OCI-LY7 (cell line): Measurements from ENCODE around the gene PDYN. TPM values are rescaled to one million over a fixed set of nuclear protein-coding genes. Genes with fewer than 3 reads are reported as not detected.

Experiments
- BruUV-seq: library from RNA; stranded (reverse); fragments of 400-500 nt; replicated peaks from 2 replicates; lab custom pipeline; 2021; lab: Mats Ljungman, UMichigan
- CTCF ChIA-PET: fragments of 300-600 bp; sonication (Branson Sonifier 250); formaldehyde crosslinking; loops from one replicate; lab custom pipeline; 2022; ENCODE audit warnings: antibody characterized with exemption; ENCODE audit not compliant: unreplicated experiment; lab: Charles Lee
- POLR2A ChIA-PET: fragments of 300-600 bp; sonication (Branson Sonifier 250); formaldehyde crosslinking; loops from one replicate; lab custom pipeline; 2022; ENCODE audit warnings: antibody characterized with exemption; lab: Charles Lee
- DNase-seq: peaks from one replicate; pipeline ENCODE4 v3.0.0-alpha.2; 2015; ENCODE audit warnings: low spot score
- H2AFZ ChIP-seq: fragments of 200-600 bp; sonication (generic), shearing (Covaris generic); 2 replicates; pipeline ENCODE4 v1.6.1; 2014; ENCODE audit warnings: mild to moderate bottlenecking, antibody characterized with exemption, low read length, moderate library complexity
- H3K27ac ChIP-seq: fragments of 200-600 bp; sonication (generic); 2 replicates; pipeline ENCODE4 v1.5.1; 2014; ENCODE audit warnings: mixed run types, low read depth, mild to moderate bottlenecking, moderate library complexity, low read length, inconsistent platforms; ENCODE audit not compliant: poor library complexity, severe bottlenecking
- H3K36me3 ChIP-seq: fragments of 200-600 bp; sonication (generic); 2 replicates; pipeline ENCODE4 v1.6.1; 2014; ENCODE audit warnings: mild to moderate bottlenecking, antibody characterized with exemption, low read length, moderate library complexity, mixed read lengths; ENCODE audit not compliant: insufficient read depth
- H3K4me1 ChIP-seq: fragments of 200-600 bp; sonication (generic); 2 replicates; pipeline ENCODE4 v1.5.1; 2014; ENCODE audit warnings: mild to moderate bottlenecking, low read length; ENCODE audit not compliant: insufficient read depth, poor library complexity, severe bottlenecking
- H3K4me2 ChIP-seq: fragments of 200-600 bp; sonication (generic); 2 replicates; pipeline ENCODE4 v1.6.1; 2014; ENCODE audit warnings: mild to moderate bottlenecking, low read length
- H3K4me3 ChIP-seq: fragments of 200-600 bp; sonication (generic); 2 replicates; pipeline ENCODE4 v1.5.1; 2014; ENCODE audit warnings: mild to moderate bottlenecking, low read depth, low read length; ENCODE audit not compliant: poor library complexity, severe bottlenecking
- H3K79me2 ChIP-seq: fragments of 200-600 bp; sonication (generic); 2 replicates; pipeline ENCODE4 v1.6.1; 2016; ENCODE audit warnings: low read depth, mild to moderate bottlenecking, low read length, moderate library complexity, mixed read lengths; ENCODE audit not compliant: insufficient read depth
- H3K9me2 ChIP-seq: fragments of 200-600 bp; sonication (generic); 2 replicates; pipeline ENCODE4 v1.6.1; 2016; ENCODE audit warnings: mild to moderate bottlenecking, low read length, mixed read lengths; ENCODE audit not compliant: insufficient read depth
- H3K9me3 ChIP-seq: fragments of 200-600 bp; sonication (generic); 2 replicates; pipeline ENCODE4 v1.6.1; 2014; ENCODE audit warnings: mild to moderate bottlenecking, mixed run types, low read length, mixed read lengths
- H4K20me1 ChIP-seq: fragments of 200-600 bp; sonication (generic); 2 replicates; pipeline ENCODE4 v1.6.1; 2014; ENCODE audit warnings: mild to moderate bottlenecking, antibody characterized with exemption, low read length, moderate library complexity, mixed read lengths; ENCODE audit not compliant: insufficient read depth
- EZH2phosphoT487 ChIP-seq: fragments of 200-600 bp; sonication (generic); IDR thresholded peaks from 2 replicates; pipeline ENCODE4 v1.6.1; 2018; ENCODE audit warnings: low read depth, borderline replicate concordance, mild to moderate bottlenecking, mixed run types, antibody characterized with exemption, low read length, moderate library complexity, mixed read lengths
- intact Hi-C: fragments of 100-400 bp; cut with micrococcal nuclease; formaldehyde crosslinking; loops from one replicate; pipeline ENCODE4 v1.10.0; 2022; ENCODE audit not compliant: unreplicated experiment
- total RNA-seq, 2 experiments: library from RNA; depleted of rRNA in 1 of 2; stranded (reverse); fragments of >200 nt in 1 of 2; shearing (Covaris generic) in 1 of 2; gene quantifications; 2 replicates each; pipeline ENCODE4 v1.2.3, GENCODE V29; 2014 to 2022
- TF ChIP-seq, protein P1 (sequence below): fragments of 200-600 bp; sonication (generic); conservative IDR thresholded peaks from 2 replicates; pipeline ENCODE4 v1.5.1; 2014; ENCODE audit warnings: mild to moderate bottlenecking, antibody characterized with exemption, low read length, moderate library complexity, mixed read lengths

Gene PDYN
- total RNA-seq, 2 experiments from 2014 or later: not detected

DNA sequence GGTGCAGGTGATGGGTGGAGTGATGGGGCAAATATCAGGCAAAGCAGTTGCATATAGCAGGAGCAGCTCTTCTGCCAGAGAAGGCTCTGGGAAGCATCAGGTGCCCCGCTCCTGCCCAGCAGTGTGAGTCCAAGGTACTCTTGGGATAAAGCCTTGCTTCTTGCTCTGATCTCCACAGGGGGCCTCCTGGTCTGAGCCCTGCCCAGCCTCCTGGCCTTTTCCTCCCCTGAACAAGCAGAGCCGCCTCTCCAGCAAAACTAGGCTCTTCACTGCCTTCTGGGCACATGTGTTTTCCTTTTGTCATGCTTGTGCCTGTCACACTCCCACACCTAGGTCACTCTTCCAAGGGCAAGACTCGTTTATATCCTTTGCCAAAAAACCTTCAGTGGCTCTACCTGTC is 64.4 kb downstream of the PDYN start:
- POLR2A ChIA-PET: no interaction called here

DNA sequence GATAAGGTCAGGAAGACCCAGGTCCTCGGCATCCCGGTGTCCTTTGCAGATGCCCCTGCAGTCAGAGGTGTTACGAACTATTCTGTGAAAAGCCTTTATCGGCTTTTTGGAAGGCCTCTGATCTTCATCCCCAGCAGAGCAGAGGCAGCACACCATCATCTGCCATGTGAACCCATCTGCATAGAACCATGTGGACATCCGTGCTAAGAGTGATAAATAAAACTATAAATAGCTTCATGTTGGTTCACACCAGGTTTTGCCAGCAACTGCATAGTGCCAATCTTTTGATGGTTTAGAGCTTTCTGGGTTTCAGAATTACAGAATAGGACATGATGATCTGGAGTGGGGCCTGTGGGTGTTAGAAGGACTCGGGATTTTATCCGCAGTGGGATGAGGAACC is 65.1 kb downstream of the PDYN start:
- no peak overlapping the region for H3K4me2 ChIP-seq
- no peaks in the 10 kb centered on the region for H3K36me3 ChIP-seq
- H3K4me1 ChIP-seq: no peaks in the 10 kb centered on the region
- no TSS peak for BruUV-seq
- H3K9me3 ChIP-seq: no peaks in the 10 kb centered on the region
- no peaks in the 10 kb centered on the region for H4K20me1 ChIP-seq
- ChIA-PET CTCF (no interaction called here), POLR2A (interaction anchor here (0.6 kb wide), 1 partner anchor 8 kb away, joined by 4 read pairs; no protein-coding TSS in a partner anchor)
- no peak overlapping the region for H3K27ac ChIP-seq
- no peaks in the 10 kb centered on the region for H3K79me2 ChIP-seq
- H3K4me3 ChIP-seq: no peak overlapping the region
- no peaks in the 10 kb centered on the region for H3K9me2 ChIP-seq
- DNase-seq: no peak
- intact Hi-C loops: no loop called here
- H2AFZ ChIP-seq: no peak overlapping the region
- TF ChIP-seq EZH2phosphoT487: no peak
- TF ChIP-seq, protein P1, sequence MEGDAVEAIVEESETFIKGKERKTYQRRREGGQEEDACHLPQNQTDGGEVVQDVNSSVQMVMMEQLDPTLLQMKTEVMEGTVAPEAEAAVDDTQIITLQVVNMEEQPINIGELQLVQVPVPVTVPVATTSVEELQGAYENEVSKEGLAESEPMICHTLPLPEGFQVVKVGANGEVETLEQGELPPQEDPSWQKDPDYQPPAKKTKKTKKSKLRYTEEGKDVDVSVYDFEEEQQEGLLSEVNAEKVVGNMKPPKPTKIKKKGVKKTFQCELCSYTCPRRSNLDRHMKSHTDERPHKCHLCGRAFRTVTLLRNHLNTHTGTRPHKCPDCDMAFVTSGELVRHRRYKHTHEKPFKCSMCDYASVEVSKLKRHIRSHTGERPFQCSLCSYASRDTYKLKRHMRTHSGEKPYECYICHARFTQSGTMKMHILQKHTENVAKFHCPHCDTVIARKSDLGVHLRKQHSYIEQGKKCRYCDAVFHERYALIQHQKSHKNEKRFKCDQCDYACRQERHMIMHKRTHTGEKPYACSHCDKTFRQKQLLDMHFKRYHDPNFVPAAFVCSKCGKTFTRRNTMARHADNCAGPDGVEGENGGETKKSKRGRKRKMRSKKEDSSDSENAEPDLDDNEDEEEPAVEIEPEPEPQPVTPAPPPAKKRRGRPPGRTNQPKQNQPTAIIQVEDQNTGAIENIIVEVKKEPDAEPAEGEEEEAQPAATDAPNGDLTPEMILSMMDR: no peak

More for the DNA sequence above, 64.4 kb downstream of the PDYN start:
- H3K9me3 ChIP-seq: no peaks in the 10 kb centered on the region
- TF ChIP-seq, protein P1: no peak
- CTCF ChIA-PET: no interaction called here
- no peak overlapping the region for H3K4me3 ChIP-seq
- H2AFZ ChIP-seq: no peak overlapping the region
- no TSS peak for BruUV-seq
- no peaks in the 10 kb centered on the region for H3K9me2 ChIP-seq
- H4K20me1 ChIP-seq: no peaks in the 10 kb centered on the region
- no peaks in the 10 kb centered on the region for H3K36me3 ChIP-seq
- intact Hi-C loops: no loop called here
- no peak overlapping the region for H3K27ac ChIP-seq
- no peak overlapping the region for H3K4me2 ChIP-seq
- no peaks in the 10 kb centered on the region for H3K4me1 ChIP-seq
- no peak for DNase-seq
- no peaks in the 10 kb centered on the region for H3K79me2 ChIP-seq

Other genes with a start within 250 kb of the PDYN start
- not detected in 2 replicates for gene SIRPA, start 98.7 kb downstream of the PDYN start, total RNA-seq (2014; rRNA removed; shearing (Covaris generic))
- gene SIRPA, start 98.7 kb downstream of the PDYN start, total RNA-seq (2022): not detected in 2 replicates
- gene STK35, start 107.8 kb upstream of the PDYN start, total RNA-seq (2014; rRNA removed; shearing (Covaris generic)): 18.7 and 22.3 TPM in 2 replicates
- 21.4 and 24.1 TPM in 2 replicates for gene STK35, start 107.8 kb upstream of the PDYN start, total RNA-seq (2022)